Liver (tissue), 3 donors: Measurements from ENCODE around the gene LRRC28.

Experiments
- ATF3 ChIP-seq: IDR thresholded peaks from 2 replicates; pipeline ENCODE4 v1.6.1; 2016; ENCODE audit warnings: antibody characterized with exemption
- CTCF ChIP-seq: fragments of 150-350 bp; IDR thresholded peaks from 2 replicates; pipeline ENCODE4 v1.5.1; 2017; ENCODE audit warnings: improper control_type of control experiment, low read depth, low read length; ENCODE audit not compliant: missing input control
- GABPA ChIP-seq, 2 donors: IDR thresholded peaks in 1 of 2; conservative IDR thresholded peaks in 1 of 2; 2 replicates each; pipeline ENCODE4 v1.6.1; 2016; ENCODE audit warnings: antibody characterized with exemption in 2 of 2, mild to moderate bottlenecking in 1 of 2, moderate library complexity in 1 of 2
- HNF4A ChIP-seq, 2 donors: conservative IDR thresholded peaks; 2 replicates each; pipeline ENCODE4 v1.6.1; 2016; ENCODE audit warnings: antibody characterized with exemption in 2 of 2, mild to moderate bottlenecking in 2 of 2
- HNF4G ChIP-seq: IDR thresholded peaks from 2 replicates; pipeline ENCODE4 v1.6.1; 2016; ENCODE audit warnings: antibody characterized with exemption
- JUND ChIP-seq, 2 donors: IDR thresholded peaks; 2 replicates each; pipeline ENCODE4 v1.6.1; 2016; ENCODE audit warnings: antibody characterized with exemption in 2 of 2
- MAX ChIP-seq: IDR thresholded peaks from 2 replicates; pipeline ENCODE4 v1.6.1; 2016; ENCODE audit warnings: antibody characterized with exemption
- RAD21 ChIP-seq, 2 donors: IDR thresholded peaks; 2 replicates each; pipeline ENCODE4 v1.6.1; 2016; ENCODE audit warnings: antibody characterized with exemption in 2 of 2, mild to moderate bottlenecking in 2 of 2
- RXRA ChIP-seq, 2 donors: IDR thresholded peaks; 2 replicates each; pipeline ENCODE4 v1.6.1; 2017 to 2018; ENCODE audit warnings: antibody characterized with exemption in 2 of 2, mild to moderate bottlenecking in 1 of 2
- TAF1 ChIP-seq: conservative IDR thresholded peaks from 2 replicates; pipeline ENCODE4 v1.6.1; 2016; ENCODE audit warnings: antibody characterized with exemption, mild to moderate bottlenecking
- ZBTB33 ChIP-seq: IDR thresholded peaks from 2 replicates; pipeline ENCODE4 v1.6.1; 2016; ENCODE audit warnings: antibody characterized with exemption
- TF ChIP-seq, protein P1 (sequence below): IDR thresholded peaks from 2 replicates; pipeline ENCODE4 v1.6.1; 2016; ENCODE audit warnings: antibody characterized with exemption, mild to moderate bottlenecking
- donor health status: healthy.
- donor health status: healthy.

DNA sequence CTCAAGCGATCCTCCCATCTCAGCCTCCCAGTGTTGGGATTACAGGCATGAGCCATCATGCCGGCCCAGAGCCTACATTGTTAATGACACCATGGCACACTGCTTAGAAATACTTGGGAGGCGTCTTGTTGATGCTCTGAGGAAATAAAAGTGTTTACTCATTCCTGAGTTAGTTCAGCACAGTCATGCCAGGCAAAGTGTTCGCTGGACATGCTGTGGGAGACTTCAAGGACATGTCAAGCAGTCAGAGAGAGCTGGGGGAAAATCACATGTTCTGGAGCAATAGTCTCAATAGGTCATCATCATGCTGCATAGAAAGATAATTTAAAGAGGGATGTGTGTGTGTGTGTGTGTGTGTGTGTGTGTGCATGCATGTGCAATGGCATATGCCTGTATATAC is 39.4 kb upstream of the LRRC28 start:
- TF ChIP-seq ATF3 (no peak), CTCF (no peak), HNF4G (no peak), RXRA (IDR thresholded peaks at IDR 0.05) (no peak), TAF1 (no peak), ZBTB33 (no peak), RAD21 (IDR thresholded peaks at IDR 0.05) (no peak), MAX (no peak), JUND (IDR thresholded peaks at IDR 0.05) (no peak), GABPA (IDR thresholded peaks at IDR 0.05 in 1 of 2, conservative IDR thresholded peaks at IDR 0.05 in 1 of 2) (no peak), HNF4A (conservative IDR thresholded peaks at IDR 0.05) (no peak)
- TF ChIP-seq, protein P1, sequence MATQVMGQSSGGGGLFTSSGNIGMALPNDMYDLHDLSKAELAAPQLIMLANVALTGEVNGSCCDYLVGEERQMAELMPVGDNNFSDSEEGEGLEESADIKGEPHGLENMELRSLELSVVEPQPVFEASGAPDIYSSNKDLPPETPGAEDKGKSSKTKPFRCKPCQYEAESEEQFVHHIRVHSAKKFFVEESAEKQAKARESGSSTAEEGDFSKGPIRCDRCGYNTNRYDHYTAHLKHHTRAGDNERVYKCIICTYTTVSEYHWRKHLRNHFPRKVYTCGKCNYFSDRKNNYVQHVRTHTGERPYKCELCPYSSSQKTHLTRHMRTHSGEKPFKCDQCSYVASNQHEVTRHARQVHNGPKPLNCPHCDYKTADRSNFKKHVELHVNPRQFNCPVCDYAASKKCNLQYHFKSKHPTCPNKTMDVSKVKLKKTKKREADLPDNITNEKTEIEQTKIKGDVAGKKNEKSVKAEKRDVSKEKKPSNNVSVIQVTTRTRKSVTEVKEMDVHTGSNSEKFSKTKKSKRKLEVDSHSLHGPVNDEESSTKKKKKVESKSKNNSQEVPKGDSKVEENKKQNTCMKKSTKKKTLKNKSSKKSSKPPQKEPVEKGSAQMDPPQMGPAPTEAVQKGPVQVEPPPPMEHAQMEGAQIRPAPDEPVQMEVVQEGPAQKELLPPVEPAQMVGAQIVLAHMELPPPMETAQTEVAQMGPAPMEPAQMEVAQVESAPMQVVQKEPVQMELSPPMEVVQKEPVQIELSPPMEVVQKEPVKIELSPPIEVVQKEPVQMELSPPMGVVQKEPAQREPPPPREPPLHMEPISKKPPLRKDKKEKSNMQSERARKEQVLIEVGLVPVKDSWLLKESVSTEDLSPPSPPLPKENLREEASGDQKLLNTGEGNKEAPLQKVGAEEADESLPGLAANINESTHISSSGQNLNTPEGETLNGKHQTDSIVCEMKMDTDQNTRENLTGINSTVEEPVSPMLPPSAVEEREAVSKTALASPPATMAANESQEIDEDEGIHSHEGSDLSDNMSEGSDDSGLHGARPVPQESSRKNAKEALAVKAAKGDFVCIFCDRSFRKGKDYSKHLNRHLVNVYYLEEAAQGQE = no peak
